ENCODE results near the gene LNP1. TPM values are rescaled to one million over a fixed set of nuclear protein-coding genes. Genes with fewer than 3 reads are reported as not detected.
"Not testable (repeated sequence)": the region's sequence is repeated elsewhere in the genome, so short reads cannot be mapped to it uniquely, and the experiment has no call there.

The LNP1 gene
- total RNA-seq, 1 donor from 2014 or later, result 6.3 TPM

DNA sequence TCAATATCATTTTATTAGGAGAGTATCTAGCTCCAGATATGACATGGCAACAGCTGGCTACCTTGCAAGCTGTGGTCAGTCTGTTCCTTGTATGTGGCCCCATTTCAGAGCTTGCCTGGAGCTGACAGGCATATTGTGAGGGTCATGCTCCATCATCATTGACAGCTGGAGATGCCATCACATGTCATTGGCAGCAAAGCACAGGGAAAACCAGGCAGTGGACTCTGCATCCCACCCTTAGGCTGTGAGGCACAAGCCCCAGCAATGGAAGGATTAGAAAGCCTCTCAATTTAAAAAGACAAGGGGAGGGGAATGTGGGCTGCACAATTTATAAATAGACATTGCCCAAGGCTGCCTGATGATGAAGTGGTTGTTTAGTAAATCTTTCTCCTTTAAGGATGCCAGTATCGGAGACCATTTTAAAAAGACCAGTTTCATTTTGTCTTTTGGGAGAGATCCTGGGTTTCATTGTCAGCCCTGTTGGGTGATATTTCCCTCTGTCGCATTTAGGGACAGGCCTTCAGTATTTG is 27.9 kb downstream of the LNP1 start:
- peak; percentile 6 for DNase-seq

DNA sequence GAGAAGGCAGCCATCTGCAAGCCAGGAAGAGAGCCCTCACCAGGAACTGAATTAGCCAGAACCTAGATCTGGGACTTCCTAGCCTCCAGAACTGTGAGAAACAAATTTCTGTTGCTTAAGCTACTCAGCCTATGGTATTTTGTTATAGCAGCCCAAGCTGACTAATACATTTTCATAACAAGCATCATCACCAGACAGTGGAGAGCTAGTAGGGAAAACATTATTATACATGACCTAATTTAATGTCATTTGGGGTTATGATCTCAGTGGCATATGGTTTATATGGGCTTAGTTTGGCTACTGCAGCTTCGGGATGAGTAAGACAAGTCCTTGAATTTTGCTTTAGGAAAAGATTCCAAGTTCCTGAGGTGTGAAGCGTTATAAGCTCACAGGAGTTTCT is 35.6 kb downstream of the LNP1 start:
- no peak for DNase-seq

DNA sequence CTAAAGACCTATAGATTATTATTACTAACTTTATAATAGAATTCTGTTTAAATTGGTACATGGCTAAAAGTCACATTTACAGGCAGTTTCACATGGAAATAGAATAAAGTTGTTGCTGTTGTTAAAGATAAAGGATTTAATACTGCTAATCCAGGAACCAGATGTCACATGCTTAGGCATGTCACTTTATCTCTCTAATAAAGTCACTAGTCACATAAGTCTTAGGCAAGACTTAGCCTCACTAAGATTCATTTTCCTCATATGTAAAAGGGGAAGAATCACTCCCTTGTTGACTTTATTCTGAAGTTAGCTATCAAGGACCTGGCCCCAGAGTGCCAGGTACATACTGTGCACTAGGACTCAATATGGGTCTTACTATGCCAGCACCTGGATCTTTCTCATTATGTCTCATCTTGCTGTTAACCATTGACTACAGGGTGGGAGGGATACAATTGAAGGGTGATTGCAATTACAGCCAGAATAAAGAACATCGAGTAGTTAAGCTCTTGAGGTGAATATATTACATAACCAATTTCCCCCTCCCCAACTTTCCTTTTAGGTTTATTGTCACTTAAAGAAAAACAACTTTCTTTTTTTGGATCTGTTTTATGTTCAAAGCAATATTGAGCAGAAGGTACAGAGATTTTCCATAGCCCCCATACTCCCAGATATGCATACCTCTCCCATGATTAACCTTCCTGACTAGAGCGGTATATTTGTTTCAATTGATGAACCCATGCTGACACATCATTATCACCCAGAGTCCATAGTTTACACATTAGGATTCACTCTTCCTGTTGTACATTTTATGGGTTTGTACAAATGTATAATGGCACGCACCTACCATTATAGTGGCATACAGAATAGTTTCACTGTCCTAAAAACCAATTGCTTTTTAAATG is 36.6 kb downstream of the LNP1 start:
- no peak for DNase-seq

- no peak for DNase-seq
Measured at GRCh38 chr3:100438623-100438974, 37.3 kb downstream of the LNP1 start.

GRCh38 chr3:100440895-100441294 is 39.6 kb downstream of the LNP1 start:
- no peak for DNase-seq

GRCh38 chr3:100443690-100444089 is 42.4 kb downstream of the LNP1 start:
- no peak for DNase-seq

- not testable (repeated sequence) for DNase-seq
Measured at GRCh38 chr3:100447067-100447466, 45.7 kb downstream of the LNP1 start.

DNA sequence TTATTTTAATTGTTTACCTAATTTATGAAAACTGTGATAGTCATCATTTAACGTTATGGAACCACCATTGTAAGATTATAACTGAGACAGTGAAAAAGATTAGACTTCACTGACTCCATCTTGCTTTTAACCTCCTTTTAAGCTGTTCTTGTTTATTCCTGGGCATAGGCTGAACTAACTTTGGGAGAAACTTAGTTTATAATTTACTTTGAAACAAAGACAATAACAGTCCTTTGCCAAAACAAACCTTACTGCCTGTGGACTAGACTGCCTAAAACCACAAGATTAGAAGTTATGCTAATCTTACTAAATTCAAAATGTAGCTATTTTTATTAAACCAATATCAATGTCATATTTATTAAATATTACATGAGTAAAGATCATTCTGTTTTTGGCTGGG is 46.7 kb downstream of the LNP1 start:
- no peak for DNase-seq

GRCh38 chr3:100449214-100449613 is 47.9 kb downstream of the LNP1 start:
- DNase-seq, result no peak

DNA sequence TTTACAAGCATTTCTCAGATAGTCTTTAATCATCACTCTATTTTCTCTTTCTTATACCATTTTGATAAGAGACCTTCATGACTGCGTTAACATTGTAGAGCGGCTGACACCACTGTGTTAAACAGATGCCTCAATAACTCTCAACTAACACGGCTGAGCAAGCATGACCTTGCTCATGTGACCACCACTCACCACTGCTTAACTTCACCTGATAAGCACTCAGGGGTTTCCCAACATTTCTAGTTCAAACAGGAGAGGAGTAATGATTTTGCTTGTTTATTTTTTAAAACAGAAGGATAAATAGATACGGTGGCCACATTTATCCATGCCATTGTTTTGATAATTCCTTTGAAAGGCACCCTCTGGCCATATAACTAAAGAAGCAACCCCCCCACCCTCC is 53.3 kb downstream of the LNP1 start:
- no peak for DNase-seq

DNA sequence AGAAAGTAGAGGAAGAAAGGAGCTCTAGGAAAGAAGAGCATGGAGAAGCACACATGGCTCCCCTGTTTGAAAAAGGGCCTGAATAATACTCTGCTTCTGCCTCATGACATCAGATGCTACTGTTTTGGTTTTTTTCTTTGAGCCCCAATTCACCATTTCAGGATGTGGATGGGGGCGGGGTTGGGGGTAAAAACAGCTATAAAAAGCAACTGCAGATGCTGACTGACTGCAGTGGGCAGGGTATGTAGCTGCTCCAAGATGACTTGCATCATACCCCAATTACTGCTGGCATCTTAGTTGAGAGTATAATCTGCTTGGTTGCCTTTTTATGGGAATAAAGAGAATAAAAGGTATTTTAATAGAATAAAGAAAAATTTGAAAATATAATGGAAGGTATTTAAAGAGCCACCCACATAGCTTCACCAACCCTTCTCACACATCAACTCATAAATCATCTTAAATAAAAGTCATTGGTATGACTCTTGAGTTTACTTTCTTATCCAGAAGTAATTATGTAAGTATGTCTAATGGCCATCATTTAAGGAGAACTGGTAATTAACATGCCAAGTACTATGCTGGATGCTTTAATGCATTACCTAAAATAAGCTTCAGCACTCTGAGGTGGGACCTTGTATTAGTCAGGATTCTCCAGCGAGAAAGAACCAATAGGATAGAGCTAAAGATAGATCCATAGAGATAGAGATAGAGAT is 54.7 kb downstream of the LNP1 start:
- no peak for DNase-seq

- DNase-seq, result no peak
Measured at GRCh38 chr3:100456745-100457144, 55.4 kb downstream of the LNP1 start.

DNA sequence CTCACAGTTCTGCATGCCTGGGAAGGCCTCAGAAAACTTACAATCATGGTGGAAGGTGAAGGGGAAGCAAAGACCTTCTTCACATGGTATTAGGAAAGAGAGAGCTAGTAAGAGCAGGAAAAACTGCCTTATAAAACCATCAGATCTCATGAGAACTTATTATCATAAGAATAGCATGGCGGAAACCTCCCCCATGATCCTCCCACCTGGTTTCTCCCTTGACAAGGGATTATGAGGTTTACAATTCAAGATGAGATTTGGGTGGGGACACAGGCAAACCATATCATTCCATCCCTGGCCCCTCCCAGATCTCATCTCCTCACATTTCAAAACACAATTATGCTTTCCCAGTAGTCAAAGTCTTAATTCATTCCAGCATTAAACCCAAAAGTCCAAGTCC is 56.5 kb downstream of the LNP1 start:
- DNase-seq, result no peak

- no peak for DNase-seq
Measured at GRCh38 chr3:100458814-100459213, 57.5 kb downstream of the LNP1 start.

GRCh38 chr3:100463002-100463401 is 61.7 kb downstream of the LNP1 start:
- peak; percentile 74 for DNase-seq

GRCh38 chr3:100463646-100464155 is 62.4 kb downstream of the LNP1 start:
- DNase-seq, result no peak

- no peak for DNase-seq
Measured at GRCh38 chr3:100465892-100466777, 64.8 kb downstream of the LNP1 start.

- no peak for DNase-seq
Measured at GRCh38 chr3:100467133-100467532, 65.8 kb downstream of the LNP1 start.

DNA sequence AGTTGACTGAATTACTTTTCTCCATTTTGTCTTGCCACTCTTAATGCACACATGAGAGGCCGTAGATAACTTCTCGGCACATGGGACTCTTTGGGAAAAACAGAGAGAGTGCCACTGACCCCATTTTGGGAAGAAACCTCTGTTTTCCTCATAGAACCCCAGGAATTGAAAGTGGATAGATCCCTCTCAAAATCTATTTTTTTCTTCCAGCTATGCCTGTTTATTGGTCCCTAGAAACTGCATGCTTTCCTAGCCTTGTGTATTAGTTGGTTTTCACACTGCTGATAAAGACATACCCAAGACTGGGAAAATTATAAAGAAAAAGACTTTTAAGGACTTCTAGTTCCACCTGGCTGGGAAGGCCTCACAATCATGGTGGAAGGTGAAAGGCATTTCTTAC is 67.3 kb downstream of the LNP1 start:
- no peak for DNase-seq

DNA sequence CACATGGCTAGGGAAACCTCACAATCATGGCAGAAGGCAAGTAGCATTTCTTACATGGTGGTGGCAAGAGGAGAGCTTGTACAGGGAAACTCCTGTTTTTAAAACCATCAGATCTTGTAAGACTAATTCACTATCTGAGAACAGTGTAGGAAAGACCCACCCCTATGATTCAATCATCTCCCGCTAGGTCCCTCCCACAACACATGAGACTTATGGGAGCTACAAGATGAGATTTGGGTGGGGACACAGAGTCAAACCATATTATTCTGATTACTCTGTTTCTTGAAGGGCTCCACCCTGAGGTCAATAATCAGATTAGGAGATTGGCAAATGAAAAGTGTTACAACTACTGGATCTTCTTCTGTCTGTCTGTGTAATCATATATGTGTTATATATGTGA is 69.6 kb downstream of the LNP1 start:
- DNase-seq, result no peak

DNA sequence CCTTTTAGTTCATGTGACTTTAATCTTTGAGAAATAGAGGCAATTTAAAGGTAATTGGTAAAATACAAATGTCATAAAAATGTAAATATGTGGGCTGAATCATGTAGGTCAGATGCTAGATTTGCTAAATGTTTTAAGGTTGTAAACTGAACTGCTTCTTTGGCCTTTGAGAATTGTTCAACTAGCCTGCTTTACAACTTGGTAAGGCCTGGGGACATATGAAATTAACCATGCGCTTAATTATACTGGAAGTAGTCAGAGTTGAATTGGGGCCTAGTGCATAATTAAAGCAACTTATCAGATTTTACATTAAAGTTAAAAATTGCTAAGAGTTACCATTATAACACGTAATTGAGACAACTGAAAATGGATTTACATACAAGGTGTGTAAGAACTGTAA is 70.1 kb downstream of the LNP1 start:
- no peak for DNase-seq

DNA sequence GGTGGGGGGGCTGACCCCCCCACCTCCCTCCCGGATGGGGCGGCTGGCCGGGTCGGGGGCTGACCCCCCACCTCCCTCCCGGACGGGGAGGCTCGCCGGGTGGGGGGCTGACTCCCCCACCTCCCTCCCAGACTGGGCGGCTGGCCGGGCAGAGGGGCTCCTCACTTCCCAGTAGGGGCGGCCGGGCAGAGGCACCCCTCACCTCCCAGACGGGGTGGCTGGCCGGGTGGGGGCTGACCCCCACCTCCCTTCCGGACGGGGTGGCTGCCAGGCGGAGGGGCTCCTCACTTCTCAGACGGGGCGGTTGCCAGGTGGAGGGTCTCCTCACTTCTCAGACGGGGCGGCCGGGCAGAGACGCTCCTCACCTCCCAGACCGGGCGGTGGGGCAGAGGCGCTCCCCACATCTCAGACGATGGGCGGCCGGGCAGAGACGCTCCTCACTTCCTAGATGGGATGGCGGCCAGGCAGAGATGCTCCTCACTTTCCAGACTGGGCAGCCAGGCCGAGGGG is 76.6 kb downstream of the LNP1 start:
- not testable (repeated sequence) for DNase-seq

Data from tongue (tissue), 2 donors.